Fibroblast of skin of right quadriceps (primary cell): Measurements from ENCODE around the gene B4GALT1.
"Not testable (repeated sequence)": the region's sequence is repeated elsewhere in the genome, so short reads cannot be mapped to it uniquely, and the experiment has no call there.

Source experiments
- DNase-seq: peaks from one replicate; pipeline ENCODE4 v3.0.0-alpha.2; 2013

Gene B4GALT1

DNA sequence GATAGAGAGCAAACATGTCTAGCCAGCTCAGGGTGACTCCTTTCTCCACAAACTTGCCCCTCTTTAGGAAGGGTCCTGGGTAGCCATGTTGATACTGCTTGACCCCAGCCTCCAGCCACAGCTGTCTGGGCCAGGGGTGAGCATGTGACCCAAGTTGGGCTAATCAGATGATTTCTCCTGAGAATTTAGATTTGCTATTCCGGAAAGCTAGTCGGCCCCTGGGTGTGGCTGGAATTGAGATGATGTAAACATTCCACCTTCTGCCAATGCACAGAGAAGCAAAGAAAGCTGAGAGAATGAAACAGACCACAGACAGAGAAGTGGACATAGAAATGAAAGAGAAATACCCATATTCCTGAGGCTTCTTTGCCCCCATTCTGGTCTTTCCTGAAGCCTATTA, 17.8 kb upstream of the B4GALT1 start:
- DNase-seq: no peak

GRCh38 chr9:33182519-33182918, 15.4 kb upstream of the B4GALT1 start:
- DNase-seq: no peak

GRCh38 chr9:33180526-33181184, 13.5 kb upstream of the B4GALT1 start:
- DNase-seq: peak; percentile 76

- DNase-seq: no peak
These were observed 12.0 kb upstream of the B4GALT1 start for GRCh38 chr9:33178972-33179697.

DNA sequence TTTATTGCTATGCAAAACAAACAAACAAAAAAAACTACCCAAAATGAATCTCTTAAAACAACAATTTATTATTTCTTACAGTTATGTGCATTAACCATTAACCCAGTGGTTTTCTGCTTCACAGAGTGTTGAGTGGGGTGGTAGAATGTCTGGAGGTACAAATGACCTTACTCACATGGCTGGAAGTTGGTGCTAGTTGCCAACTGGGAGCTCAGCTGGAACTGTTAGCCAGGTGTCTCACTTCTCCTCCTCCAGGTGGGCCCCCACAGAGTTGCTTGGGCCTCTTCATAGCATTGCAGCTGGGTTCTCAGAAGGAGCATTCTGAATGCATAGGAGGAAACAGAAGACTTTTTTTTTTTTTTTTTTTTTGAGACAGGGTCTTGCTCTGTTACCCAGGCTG, 10.5 kb upstream of the B4GALT1 start:
- no peak for DNase-seq

DNA sequence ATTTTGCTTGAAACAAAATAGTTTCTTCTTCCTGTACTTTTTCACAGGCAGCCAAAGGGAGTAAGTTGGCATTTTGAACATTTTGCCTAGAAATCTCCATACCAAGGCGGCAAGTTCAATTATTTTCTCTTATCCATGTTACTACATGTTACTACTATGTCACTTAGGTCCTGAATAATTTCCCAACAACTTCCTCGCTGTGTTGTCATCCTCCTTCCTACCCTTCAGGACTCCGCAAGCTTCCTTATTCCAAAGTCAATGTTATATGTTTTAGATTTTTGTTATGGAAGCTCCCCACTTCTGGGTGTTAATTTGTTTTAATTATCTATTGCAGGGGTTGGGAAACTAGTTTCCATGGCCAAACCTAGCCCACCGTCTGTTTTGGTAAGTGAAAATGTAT, 9.9 kb upstream of the B4GALT1 start:
- no peak for DNase-seq

DNA sequence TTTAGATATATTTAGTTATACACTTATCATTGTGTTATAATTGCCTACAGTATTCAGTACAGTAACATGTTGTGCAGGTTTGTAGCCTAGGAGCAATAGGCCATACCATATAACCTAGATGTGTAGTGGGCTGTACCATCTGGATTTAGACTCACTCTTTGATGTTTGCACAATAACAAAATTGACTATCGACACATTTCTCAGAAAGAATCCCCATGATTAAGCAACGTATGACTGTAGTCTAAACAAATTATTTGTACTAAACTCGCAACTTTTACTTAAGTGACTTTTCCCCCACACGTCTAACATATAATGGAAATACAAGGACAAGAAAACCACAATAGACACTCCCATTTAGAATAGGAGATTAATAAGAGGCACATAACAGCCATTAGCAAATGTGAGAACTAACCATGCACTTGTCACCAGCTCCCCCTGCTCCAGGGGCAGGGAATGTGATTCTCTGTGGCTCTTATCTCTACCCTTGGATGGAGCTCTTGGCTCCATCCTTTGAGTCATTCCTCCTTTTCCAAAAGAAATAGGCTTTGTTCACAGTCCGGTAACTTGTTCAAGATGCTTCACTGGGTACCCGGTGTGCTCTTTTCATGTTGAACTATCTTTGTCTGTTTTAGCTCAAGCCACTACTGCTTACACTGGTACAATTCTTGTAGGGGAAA, 8.7 kb upstream of the B4GALT1 start:
- DNase-seq: no peak

DNA sequence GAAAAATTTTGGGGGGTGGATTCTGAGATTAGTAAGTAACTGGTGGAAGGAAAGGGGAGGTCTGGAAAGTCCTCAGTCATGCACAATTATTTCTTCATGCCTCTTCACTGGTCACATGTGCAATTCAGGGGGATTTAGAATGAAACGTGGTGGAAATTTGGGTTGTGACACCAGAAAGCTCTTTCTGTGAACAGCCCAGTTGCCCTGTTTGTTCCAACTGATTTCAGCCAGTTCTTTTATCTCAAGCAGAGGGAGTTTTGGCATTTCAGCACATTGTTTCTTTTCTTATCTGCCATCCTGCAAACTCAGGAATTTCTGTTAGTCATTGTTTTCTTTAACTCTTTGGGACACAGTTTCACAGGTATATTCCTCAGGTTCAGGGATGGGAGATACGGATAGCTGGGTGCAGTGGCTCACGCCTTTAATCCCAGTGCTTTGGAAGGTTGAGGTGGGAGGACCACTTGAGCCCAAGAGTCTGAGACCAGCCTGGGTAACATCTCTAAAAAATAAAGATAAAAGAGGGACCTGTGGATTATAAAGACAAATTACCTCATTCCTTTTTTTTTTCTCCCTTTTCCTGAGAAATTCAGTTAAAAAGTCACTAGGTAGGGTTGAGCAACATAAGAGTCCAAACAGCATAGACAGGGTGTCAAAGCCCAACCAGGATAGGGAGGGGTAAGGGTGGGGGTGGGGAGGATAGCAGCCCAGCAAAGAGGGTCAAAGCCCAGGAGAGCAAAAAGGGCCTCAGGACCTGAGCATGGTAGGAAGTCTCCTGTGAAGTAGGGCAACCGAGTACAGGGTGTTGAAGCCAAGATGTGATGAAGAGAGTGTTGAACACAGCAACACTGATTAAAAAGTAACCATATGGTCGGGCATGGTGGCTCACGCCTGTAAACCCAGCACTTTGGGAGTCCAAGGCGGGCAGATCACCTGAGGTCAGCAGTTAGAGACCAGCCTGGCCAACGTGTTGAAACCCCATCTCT, 5.4 kb upstream of the B4GALT1 start:
- no peak for DNase-seq

DNA sequence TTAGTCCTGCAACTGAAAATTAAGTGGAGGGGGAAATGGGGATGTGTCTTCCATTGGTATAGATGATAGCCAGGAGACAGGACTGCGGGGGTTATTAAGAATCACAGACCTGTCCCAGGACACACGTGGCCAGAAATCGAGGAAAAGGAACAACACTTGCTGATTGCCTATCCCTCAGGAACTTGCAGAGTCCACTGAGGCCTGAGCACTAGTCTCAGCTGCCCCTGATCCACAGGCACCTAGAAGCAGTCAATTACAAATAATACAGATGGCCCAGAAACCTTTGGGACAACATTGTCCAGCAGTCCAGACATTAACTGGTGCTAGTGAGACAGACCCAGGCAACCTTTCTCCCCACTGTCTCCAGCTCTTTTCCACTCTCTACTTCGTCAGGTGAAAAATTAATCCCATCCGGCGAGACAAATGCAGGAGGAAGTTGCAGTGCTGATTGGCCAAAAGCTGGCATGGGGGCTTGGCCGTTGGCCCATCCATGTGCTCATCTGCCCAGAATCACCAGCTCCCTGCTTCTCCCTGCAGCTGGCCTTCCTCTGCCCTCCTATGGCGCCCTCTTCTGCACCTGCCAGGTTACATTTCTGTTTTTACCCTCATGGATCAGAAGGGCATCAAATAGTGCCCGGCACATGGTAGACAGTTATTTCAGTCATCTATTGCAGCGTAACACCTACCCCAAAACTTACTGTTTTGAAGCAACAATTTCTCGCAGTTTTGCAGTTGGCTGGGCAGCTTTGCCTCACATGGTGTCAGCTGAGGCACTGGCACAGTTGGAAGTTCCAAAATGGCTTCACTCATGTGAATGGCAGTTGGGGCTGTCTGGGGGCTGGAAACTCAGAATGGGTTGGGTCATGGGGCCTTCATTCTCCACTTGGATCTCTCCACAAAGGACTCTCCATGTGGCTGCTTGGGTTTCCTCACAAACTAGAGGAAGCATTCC, 3.6 kb upstream of the B4GALT1 start:
- DNase-seq: no peak

DNA sequence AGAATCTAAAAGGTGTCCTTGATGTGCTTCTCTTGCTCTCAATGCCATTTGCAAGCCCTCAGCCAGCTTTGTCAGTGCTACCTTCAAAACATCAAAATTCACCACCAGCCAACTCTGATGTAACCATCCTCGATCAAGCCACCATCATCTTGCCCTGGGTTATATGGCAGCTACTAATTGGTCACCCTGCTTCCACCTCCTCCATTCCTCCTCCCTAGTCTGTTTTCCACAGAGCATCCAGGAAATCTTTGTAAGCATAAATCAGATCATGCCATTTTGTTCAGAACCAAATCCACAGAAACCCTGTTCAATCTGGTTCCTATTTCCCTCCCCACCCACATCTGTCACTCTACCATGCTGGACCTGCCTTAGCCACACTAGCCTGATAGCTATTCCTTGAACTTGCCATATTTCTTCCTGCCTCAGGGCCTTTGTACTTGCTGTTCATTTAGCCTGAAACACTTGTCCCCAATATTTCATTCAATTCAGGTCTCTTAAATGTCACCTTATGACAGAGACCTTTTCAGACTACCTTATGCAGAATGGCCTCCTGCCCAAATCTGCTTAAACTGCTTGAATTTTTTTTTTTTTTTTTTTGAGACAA, 1.9 kb upstream of the B4GALT1 start:
- DNase-seq: no peak

DNA sequence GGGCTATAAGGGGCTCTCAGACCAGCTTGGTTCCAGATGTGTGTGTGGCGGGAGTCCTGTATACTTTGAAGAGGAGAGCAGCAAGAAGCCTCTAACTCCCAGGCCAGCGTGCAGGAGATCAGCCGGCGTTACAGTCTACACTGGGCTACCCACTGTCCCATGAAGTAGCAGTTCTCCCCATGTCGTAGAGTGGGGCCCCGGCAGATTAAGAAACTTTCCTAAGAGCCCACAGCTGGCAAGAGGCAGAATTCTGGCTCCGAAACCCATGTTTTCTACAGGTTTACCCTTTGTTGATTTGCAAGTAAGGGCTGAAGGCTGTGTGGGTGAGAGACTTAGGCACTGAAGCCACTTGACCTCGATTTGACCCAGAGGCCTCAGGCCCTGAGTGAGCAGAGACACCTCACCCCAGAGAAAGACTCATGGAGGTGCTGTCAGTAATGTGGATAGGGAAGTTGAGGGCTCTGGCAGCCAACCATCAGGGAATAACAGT, 881 bp upstream of the B4GALT1 start:
- DNase-seq: no peak

GRCh38 chr9:33166231-33167083, 679 bp downstream of the B4GALT1 start:
- no peak for DNase-seq

GRCh38 chr9:33165263-33166151, 1.6 kb downstream of the B4GALT1 start:
- DNase-seq: peak; percentile 84

GRCh38 chr9:33164921-33165262, 2.2 kb downstream of the B4GALT1 start:
- DNase-seq: not testable (repeated sequence)

DNA sequence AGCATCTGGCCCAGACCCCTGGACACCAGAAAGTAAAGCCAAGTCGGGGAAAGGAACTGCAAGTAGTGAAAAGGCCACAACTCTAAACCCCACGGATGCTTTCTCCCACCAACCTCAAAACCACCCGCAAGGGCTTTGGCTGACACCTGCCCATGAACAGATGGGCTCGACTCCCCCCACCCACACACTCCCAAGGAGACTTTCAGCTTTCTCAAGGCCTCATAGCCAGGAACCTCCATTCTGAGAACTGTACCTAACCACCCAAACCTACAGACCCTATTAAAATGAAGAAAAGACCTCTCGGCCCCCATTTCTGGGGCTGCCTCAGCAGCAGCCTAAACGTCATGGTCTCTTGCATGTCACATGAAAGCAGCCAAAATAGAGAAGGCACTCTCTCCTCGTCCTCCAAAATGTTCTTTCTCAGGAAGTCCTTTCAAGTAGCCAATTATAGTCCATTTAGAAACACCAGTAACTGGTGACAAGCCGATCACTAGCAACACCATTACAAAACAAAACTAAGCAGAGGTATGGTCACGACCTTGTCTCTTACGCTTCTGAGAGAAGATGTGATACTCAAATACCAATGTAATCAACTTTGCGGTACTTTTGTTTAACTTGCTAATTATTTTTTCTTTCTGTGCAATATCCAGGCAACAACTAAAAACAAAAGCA, 2.9 kb downstream of the B4GALT1 start:
- no peak for DNase-seq

GRCh38 chr9:33163433-33164137, 3.6 kb downstream of the B4GALT1 start:
- DNase-seq: no peak

DNA sequence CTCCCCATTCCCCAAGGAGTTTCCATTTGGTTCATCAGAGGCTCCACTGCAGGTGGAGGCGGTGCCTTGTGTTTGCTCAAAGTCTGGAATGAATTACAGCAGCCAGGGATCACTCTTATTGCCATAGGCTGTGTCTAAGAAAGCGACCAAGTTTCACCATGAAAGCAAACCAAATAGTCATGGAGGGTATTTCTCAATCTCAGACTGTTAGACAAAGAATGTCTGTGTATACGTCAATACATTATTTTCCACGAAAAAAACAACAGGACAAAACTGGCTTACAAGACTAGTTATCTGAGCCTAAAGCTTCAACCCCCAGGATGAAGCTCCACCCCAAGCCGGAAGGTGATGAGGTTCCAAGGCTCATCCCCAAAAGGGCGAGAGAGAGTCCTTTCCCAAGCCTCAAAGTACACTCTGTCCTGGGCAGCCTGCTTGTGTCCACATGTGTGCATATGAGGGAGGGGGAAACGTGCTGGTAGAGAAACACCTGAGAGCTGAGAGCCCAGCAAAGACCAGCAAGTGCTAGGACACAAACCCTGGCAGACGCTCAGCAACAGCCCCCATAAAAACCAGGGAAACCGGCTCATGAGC, 4.3 kb downstream of the B4GALT1 start:
- peak; percentile 88 for DNase-seq
